Gastroesophageal sphincter (tissue), 3 donors: Measurements from ENCODE around the gene NRXN3.

Experiments
- EP300 ChIP-seq: sonication (generic); formaldehyde crosslinking; IDR thresholded peaks from one replicate; pipeline ENCODE4 v1.6.1; 2017; ENCODE audit warnings: antibody characterized with exemption, mild to moderate bottlenecking
- POLR2A ChIP-seq, 2 donors: fragments of 450-650 bp; IDR thresholded peaks; one replicate each; pipeline ENCODE4 v1.6.1; 2017; ENCODE audit warnings: antibody characterized with exemption in 2 of 2, mild to moderate bottlenecking in 2 of 2, moderate library complexity in 1 of 2
- POLR2AphosphoS5 ChIP-seq: sonication (generic); formaldehyde crosslinking; IDR thresholded peaks from one replicate; pipeline ENCODE4 v1.6.1; 2017; ENCODE audit warnings: antibody characterized with exemption
- TF ChIP-seq, protein P1 (sequence below), 4 experiments: fragments of 200-600 bp in 2 of 4; fragments of 450-650 bp in 2 of 4; sonication (generic) in 1 of 4; IDR thresholded peaks; one replicate each; pipeline ENCODE4 v1.5.1; 2017 to 2019; ENCODE audit warnings: antibody characterized with exemption in 4 of 4, mild to moderate bottlenecking in 2 of 4, moderate library complexity in 2 of 4

DNA sequence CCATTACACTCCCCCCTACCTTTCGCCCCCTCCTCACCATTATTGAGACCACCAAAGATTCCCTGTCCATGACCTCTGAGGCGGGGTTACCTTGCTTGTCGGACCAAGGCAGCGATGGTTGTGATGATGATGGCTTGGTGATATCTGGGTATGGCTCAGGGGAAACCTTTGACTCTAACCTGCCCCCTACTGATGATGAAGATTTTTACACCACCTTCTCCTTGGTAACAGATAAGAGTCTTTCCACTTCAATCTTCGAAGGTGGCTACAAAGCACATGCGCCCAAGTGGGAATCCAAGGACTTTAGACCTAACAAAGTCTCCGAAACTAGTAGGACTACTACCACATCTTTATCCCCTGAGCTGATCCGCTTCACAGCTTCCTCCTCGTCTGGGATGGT lies 1690.9 kb downstream of the NRXN3 start:
- TF ChIP-seq POLR2A (IDR thresholded peaks at IDR 0.05) (no peak), POLR2AphosphoS5 (no peak), EP300 (no peak)
- TF ChIP-seq, protein P1, sequence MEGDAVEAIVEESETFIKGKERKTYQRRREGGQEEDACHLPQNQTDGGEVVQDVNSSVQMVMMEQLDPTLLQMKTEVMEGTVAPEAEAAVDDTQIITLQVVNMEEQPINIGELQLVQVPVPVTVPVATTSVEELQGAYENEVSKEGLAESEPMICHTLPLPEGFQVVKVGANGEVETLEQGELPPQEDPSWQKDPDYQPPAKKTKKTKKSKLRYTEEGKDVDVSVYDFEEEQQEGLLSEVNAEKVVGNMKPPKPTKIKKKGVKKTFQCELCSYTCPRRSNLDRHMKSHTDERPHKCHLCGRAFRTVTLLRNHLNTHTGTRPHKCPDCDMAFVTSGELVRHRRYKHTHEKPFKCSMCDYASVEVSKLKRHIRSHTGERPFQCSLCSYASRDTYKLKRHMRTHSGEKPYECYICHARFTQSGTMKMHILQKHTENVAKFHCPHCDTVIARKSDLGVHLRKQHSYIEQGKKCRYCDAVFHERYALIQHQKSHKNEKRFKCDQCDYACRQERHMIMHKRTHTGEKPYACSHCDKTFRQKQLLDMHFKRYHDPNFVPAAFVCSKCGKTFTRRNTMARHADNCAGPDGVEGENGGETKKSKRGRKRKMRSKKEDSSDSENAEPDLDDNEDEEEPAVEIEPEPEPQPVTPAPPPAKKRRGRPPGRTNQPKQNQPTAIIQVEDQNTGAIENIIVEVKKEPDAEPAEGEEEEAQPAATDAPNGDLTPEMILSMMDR (IDR thresholded peaks at IDR 0.05) = no peak
